ENCODE data around the gene LILRB4.

- TF ChIP-seq POLR2A (IDR thresholded peaks at IDR 0.05), result no peak
- TF ChIP-seq, protein P1, sequence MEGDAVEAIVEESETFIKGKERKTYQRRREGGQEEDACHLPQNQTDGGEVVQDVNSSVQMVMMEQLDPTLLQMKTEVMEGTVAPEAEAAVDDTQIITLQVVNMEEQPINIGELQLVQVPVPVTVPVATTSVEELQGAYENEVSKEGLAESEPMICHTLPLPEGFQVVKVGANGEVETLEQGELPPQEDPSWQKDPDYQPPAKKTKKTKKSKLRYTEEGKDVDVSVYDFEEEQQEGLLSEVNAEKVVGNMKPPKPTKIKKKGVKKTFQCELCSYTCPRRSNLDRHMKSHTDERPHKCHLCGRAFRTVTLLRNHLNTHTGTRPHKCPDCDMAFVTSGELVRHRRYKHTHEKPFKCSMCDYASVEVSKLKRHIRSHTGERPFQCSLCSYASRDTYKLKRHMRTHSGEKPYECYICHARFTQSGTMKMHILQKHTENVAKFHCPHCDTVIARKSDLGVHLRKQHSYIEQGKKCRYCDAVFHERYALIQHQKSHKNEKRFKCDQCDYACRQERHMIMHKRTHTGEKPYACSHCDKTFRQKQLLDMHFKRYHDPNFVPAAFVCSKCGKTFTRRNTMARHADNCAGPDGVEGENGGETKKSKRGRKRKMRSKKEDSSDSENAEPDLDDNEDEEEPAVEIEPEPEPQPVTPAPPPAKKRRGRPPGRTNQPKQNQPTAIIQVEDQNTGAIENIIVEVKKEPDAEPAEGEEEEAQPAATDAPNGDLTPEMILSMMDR (IDR thresholded peaks at IDR 0.05), result no peak
Measured at GRCh38 chr19:54667217-54667616, 4.4 kb downstream of the LILRB4 start.
